DND-41 (cell line): Measurements from ENCODE around the gene SEMA4C.

Experiments
- ATAC-seq: fragments of 200-7000 bp; cut with Tn5 transposase; 3 replicates; pipeline ENCODE4 v1.9.1; 2021; ENCODE audit warnings: low read depth; ENCODE audit not compliant: insufficient read depth
- DNase-seq: peaks from one replicate; pipeline ENCODE4 v3.0.0-alpha.2; 2020
- H2AFZ ChIP-seq: 2 replicates; pipeline ENCODE4 v1.6.0; 2012; ENCODE audit warnings: low read depth, low read length
- H3K27ac ChIP-seq: 2 replicates; pipeline ENCODE4 v1.5.1; 2012; ENCODE audit warnings: low read length, inconsistent platforms
- H3K27me3 ChIP-seq: fragments of 200-600 bp; sonication (generic); 2 replicates; pipeline ENCODE4 v1.6.0; 2012; ENCODE audit warnings: low read length, mild to moderate bottlenecking, inconsistent platforms; ENCODE audit not compliant: insufficient read depth, poor library complexity
- H3K36me3 ChIP-seq: 2 replicates; pipeline ENCODE4 v1.5.1; 2012; ENCODE audit warnings: low read length, inconsistent platforms; ENCODE audit not compliant: insufficient read depth
- H3K4me1 ChIP-seq: 2 replicates; pipeline ENCODE4 v1.5.1; 2012; ENCODE audit warnings: mild to moderate bottlenecking, low read length; ENCODE audit not compliant: insufficient read depth
- H3K4me2 ChIP-seq: 2 replicates; pipeline ENCODE4 v1.6.0; 2012; ENCODE audit warnings: mild to moderate bottlenecking, moderate library complexity, low read length, inconsistent platforms; ENCODE audit not compliant: insufficient read depth
- H3K4me3 ChIP-seq, 2 experiments: fragments of 200-600 bp in 1 of 2; shearing (Covaris generic) in 1 of 2; 2 replicates each; pipeline ENCODE4 v1.5.1; 2012 to 2016; ENCODE audit warnings: inconsistent platforms in 2 of 2, low read length in 2 of 2, mild to moderate bottlenecking in 2 of 2, low read depth in 1 of 2, moderate library complexity in 1 of 2
- H3K79me2 ChIP-seq: 2 replicates; pipeline ENCODE4 v1.6.0; 2012; ENCODE audit warnings: low read length, inconsistent platforms; ENCODE audit not compliant: insufficient read depth
- H3K9ac ChIP-seq: 2 replicates; pipeline ENCODE4 v1.6.0; 2012; ENCODE audit warnings: low read depth, mild to moderate bottlenecking, inconsistent platforms, low read length, moderate library complexity
- H3K9me3 ChIP-seq: 2 replicates; pipeline ENCODE4 v1.5.1; 2012; ENCODE audit warnings: low read length, moderate library complexity, mild to moderate bottlenecking, inconsistent platforms; ENCODE audit not compliant: insufficient read depth, severe bottlenecking
- H4K20me1 ChIP-seq: 2 replicates; pipeline ENCODE4 v1.6.0; 2012; ENCODE audit warnings: low read length; ENCODE audit not compliant: insufficient read depth
- EZH2 ChIP-seq: IDR thresholded peaks from 3 replicates; pipeline ENCODE4 v1.6.1; 2012; ENCODE audit warnings: borderline replicate concordance, low read depth, mild to moderate bottlenecking, moderate library complexity, low read length, inconsistent platforms; ENCODE audit not compliant: severe bottlenecking
- TF ChIP-seq, protein P1 (sequence below): IDR thresholded peaks from 2 replicates; pipeline ENCODE4 v1.5.1; 2012; ENCODE audit warnings: borderline replicate concordance, low read length, moderate library complexity, mild to moderate bottlenecking; ENCODE audit not compliant: poor library complexity, severe bottlenecking; ENCODE audit errors: extremely low read depth

SEMA4C gene

DNA sequence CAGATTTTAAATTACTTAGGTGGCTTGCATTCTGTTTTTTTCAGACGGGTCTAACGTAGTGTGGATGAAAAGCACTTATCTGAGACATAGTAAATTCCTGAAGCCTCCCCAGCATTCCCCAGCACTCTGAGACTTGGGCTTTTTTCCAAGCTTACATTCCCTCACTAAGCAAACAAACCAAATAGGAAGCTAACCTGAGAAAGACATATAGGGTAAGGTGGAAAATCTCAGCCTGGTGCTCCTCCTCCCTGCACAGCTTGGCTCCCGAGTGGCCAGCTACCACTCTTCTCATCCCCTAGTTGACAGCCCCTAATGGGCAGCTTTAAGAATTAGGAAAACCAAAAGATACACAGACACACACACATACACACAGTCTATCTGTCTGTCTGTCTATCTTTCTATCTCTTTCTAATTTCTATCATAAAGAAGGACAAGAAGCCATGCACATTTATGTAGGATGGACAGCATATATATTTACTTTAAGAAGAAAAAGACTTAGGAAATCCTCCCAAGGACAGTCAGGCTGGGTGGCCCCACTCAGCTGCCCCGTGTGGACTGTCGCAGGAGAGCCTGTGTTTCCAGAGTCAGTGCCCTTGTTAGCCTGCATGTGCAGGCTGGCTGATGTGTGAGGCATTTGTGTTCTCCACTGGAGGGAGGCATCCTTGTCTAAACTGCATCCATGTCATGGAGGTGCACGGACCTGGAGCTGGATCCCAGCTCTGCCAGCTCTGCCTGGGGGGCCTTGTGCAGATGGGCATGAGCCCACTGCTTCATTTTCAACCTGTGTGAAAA is 45.6 kb downstream of the SEMA4C start:
- ATAC-seq (0 out of 3 replicates have a peak, but pooled peaks have one; percentile 20), DNase-seq (no peak)
- H3K9me3 ChIP-seq = no peaks in the 10 kb centered on the region
- no peak overlapping the region for H3K27ac ChIP-seq
- H3K4me2 ChIP-seq = no peak overlapping the region
- no peak overlapping the region for H3K4me3 ChIP-seq
- H3K9ac ChIP-seq = no peak overlapping the region
- H2AFZ ChIP-seq = no peak overlapping the region
- peaks cover 18% of the 10 kb centered on the region for H3K4me1 ChIP-seq
- peaks cover 58% of the 10 kb centered on the region for H3K79me2 ChIP-seq
- peaks cover 86% of the 10 kb centered on the region for H3K36me3 ChIP-seq
- H3K27me3 ChIP-seq = no peaks in the 10 kb centered on the region
- H4K20me1 ChIP-seq = peaks cover 75% of the 10 kb centered on the region
- TF ChIP-seq, protein P1, sequence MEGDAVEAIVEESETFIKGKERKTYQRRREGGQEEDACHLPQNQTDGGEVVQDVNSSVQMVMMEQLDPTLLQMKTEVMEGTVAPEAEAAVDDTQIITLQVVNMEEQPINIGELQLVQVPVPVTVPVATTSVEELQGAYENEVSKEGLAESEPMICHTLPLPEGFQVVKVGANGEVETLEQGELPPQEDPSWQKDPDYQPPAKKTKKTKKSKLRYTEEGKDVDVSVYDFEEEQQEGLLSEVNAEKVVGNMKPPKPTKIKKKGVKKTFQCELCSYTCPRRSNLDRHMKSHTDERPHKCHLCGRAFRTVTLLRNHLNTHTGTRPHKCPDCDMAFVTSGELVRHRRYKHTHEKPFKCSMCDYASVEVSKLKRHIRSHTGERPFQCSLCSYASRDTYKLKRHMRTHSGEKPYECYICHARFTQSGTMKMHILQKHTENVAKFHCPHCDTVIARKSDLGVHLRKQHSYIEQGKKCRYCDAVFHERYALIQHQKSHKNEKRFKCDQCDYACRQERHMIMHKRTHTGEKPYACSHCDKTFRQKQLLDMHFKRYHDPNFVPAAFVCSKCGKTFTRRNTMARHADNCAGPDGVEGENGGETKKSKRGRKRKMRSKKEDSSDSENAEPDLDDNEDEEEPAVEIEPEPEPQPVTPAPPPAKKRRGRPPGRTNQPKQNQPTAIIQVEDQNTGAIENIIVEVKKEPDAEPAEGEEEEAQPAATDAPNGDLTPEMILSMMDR = no peak
- TF ChIP-seq EZH2 = no peak

DNA sequence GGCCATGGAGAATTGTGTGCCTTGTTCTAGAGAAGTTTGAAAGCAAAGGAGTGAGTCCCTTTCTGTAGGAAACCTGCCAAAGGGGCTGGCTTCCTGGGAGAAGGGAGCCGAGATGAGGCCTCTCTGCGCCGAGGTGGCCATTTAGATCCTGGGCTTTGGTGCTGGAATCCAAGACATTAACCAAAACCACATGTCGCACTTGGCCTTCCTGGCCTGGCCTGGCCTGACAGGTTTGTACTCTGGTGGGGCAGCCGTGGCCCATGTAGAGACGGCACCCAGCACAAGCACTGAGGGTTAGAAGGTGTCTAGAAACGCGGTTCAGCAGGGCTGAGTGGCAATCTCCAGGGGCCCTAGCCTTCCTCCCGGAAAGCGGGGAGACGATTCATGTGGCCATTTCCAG is 46.7 kb downstream of the SEMA4C start:
- Histone ChIP-seq H3K4me1 (peaks cover 29% of the 10 kb centered on the region), H3K79me2 (peaks cover 69% of the 10 kb centered on the region), H3K9me3 (no peaks in the 10 kb centered on the region), H3K9ac (no peak overlapping the region), H3K4me2 (no peak overlapping the region), H2AFZ (no peak overlapping the region), H3K4me3 (no peak overlapping the region), H4K20me1 (peaks cover 77% of the 10 kb centered on the region), H3K36me3 (peaks cover 86% of the 10 kb centered on the region), H3K27ac (no peak overlapping the region), H3K27me3 (no peaks in the 10 kb centered on the region)
- TF ChIP-seq, protein P1 = no peak
- TF ChIP-seq EZH2 = no peak
- DNase-seq = no peak
- no peak for ATAC-seq

DNA sequence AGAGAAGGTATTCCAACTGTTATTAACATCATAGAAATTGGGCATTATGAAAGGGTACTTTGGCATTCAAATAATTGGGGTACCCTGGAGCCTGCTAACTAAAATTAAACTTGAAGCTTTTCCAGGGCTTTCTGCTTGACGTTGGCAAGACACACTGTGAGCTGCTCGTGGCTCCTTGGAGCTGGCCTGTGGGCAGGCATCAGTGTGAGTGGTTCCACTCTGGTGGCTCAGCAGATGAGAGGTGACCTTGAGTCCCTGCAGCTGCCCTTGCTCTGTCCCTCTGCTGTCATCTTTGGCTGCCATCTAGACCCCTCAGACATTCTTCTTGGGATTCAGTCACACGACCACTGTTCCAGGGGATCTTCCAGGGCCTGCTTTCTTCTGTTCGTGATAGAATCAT is 47.1 kb downstream of the SEMA4C start:
- Histone ChIP-seq H3K4me2 (no peak overlapping the region), H3K27me3 (no peaks in the 10 kb centered on the region), H3K4me1 (peaks cover 33% of the 10 kb centered on the region), H2AFZ (no peak overlapping the region), H3K79me2 (peaks cover 73% of the 10 kb centered on the region), H4K20me1 (peaks cover 78% of the 10 kb centered on the region), H3K27ac (no peak overlapping the region), H3K9me3 (no peaks in the 10 kb centered on the region), H3K9ac (no peak overlapping the region), H3K4me3 (no peak overlapping the region), H3K36me3 (peaks cover 82% of the 10 kb centered on the region)
- no peak for DNase-seq
- TF ChIP-seq EZH2 = no peak
- no peak for ATAC-seq

DNA sequence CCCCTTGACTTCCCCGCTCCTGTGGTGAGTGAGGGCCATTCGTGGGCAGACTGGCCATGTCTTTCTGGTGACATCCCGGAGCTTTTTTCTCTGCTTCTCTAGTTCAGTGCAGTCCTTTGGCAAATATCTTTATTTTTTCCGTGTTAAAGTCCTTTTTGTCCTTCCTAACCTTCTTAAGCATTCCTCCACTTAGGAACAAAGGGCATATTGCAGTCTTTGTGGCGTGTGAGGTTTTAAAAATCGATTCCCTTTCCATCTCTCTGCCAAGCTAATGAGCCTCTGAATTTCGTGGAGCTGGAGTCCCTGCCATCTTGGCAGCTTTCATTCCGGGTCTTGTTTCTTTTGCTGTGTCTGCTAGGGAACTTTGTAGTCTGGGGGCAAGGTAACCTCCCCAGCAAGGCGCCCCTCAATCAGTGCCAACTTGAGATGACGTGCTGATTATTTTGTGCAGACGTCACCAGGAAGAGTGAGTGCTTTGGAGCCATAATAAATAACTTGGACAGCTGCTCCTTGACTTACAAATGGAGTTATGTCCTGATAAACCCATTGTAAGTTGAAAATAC is 48.7 kb downstream of the SEMA4C start:
- Histone ChIP-seq H3K4me1 (peaks cover 42% of the 10 kb centered on the region), H3K27me3 (no peaks in the 10 kb centered on the region), H3K9me3 (no peaks in the 10 kb centered on the region), H3K36me3 (peaks cover 74% of the 10 kb centered on the region), H4K20me1 (peaks cover 77% of the 10 kb centered on the region), H3K4me2 (peak overlapping the region; percentile 100; the same call in 1 of the 2 replicates), H2AFZ (no peak overlapping the region), H3K9ac (no peak overlapping the region), H3K4me3 (no peak overlapping the region), H3K79me2 (peaks cover 85% of the 10 kb centered on the region), H3K27ac (no peak overlapping the region)
- ATAC-seq (no peak), DNase-seq (no peak)
- TF ChIP-seq EZH2 = no peak
- TF ChIP-seq, protein P1 = no peak
